WERI-Rb-1 (cell line): Measurements from ENCODE around the gene RGS4.

ENCODE experiments used
- DNase-seq: peaks from one replicate; pipeline ENCODE4 v3.0.0-alpha.2; 2020
- H3K27ac ChIP-seq: fragments of 250-450 bp; sonication (Bioruptor Pico); 2 replicates; pipeline ENCODE4 v1.5.1; 2020; ENCODE audit warnings: mild to moderate bottlenecking, moderate library complexity
- H3K27me3 ChIP-seq: fragments of 250-450 bp; sonication (Bioruptor Pico); 2 replicates; pipeline ENCODE4 v1.5.1; 2021; ENCODE audit warnings: mild to moderate bottlenecking, low read depth, moderate library complexity; ENCODE audit not compliant: insufficient read depth, severe bottlenecking
- H3K36me3 ChIP-seq: fragments of 250-450 bp; sonication (Bioruptor Pico); 2 replicates; pipeline ENCODE4 v1.5.1; 2020; ENCODE audit warnings: mild to moderate bottlenecking, moderate library complexity
- H3K4me3 ChIP-seq: 2 replicates; pipeline ENCODE4 v1.5.1; 2011; ENCODE audit warnings: low read depth, mild to moderate bottlenecking, control low read depth, low read length
- H3K9me3 ChIP-seq: fragments of 250-450 bp; sonication (Bioruptor Pico); 2 replicates; pipeline ENCODE4 v1.5.1; 2021; ENCODE audit warnings: mild to moderate bottlenecking, moderate library complexity; ENCODE audit not compliant: severe bottlenecking
- TF ChIP-seq, protein P1 (sequence below): IDR thresholded peaks from 2 replicates; pipeline ENCODE4 v1.5.1; 2011; ENCODE audit warnings: low read depth, mild to moderate bottlenecking, control low read depth, inconsistent platforms, low read length

Gene RGS4

GRCh38 chr1:163068716-163069115, 445 bp upstream of the RGS4 start:
- no peak overlapping the region for H3K4me3 ChIP-seq
- no peaks in the 10 kb centered on the region for H3K27me3 ChIP-seq
- no peak for DNase-seq
- H3K27ac ChIP-seq = no peak overlapping the region
- TF ChIP-seq, protein P1, sequence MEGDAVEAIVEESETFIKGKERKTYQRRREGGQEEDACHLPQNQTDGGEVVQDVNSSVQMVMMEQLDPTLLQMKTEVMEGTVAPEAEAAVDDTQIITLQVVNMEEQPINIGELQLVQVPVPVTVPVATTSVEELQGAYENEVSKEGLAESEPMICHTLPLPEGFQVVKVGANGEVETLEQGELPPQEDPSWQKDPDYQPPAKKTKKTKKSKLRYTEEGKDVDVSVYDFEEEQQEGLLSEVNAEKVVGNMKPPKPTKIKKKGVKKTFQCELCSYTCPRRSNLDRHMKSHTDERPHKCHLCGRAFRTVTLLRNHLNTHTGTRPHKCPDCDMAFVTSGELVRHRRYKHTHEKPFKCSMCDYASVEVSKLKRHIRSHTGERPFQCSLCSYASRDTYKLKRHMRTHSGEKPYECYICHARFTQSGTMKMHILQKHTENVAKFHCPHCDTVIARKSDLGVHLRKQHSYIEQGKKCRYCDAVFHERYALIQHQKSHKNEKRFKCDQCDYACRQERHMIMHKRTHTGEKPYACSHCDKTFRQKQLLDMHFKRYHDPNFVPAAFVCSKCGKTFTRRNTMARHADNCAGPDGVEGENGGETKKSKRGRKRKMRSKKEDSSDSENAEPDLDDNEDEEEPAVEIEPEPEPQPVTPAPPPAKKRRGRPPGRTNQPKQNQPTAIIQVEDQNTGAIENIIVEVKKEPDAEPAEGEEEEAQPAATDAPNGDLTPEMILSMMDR = no peak
- no peaks in the 10 kb centered on the region for H3K36me3 ChIP-seq
- no peaks in the 10 kb centered on the region for H3K9me3 ChIP-seq

DNA sequence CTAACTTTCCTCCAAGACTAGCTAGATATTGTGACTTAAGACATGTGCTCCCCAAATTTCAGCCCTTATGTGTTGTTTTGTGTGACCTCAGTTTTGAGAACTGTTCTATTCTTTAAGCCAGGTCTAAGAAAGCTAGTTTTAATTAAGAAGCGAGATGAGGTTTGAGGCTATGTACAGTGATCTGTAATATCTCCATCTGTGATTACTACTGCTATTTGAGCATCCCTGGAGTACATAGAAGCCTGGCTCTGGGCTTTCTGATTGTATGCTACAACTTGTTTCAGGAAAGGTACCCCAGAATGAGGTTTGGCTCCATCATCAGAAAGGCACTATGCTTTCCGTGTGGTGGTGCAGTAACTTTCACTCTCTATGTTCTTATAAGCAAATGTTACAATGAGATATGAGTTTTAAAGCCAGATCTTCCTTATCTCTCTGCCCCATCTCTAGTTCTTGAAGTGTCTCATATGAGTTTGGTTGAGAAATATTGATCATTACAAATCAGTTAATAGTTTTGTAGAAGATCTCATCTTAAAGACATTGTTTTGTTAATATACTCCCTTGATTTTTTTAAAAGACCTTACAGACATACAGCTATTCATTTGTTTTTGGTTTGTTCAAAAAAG, 605 bp downstream of the RGS4 start:
- TF ChIP-seq, protein P1 = no peak
- H3K36me3 ChIP-seq = no peaks in the 10 kb centered on the region
- H3K27me3 ChIP-seq = no peaks in the 10 kb centered on the region
- no peak overlapping the region for H3K27ac ChIP-seq
- no peaks in the 10 kb centered on the region for H3K9me3 ChIP-seq
- H3K4me3 ChIP-seq = no peak overlapping the region
- DNase-seq = no peak

DNA sequence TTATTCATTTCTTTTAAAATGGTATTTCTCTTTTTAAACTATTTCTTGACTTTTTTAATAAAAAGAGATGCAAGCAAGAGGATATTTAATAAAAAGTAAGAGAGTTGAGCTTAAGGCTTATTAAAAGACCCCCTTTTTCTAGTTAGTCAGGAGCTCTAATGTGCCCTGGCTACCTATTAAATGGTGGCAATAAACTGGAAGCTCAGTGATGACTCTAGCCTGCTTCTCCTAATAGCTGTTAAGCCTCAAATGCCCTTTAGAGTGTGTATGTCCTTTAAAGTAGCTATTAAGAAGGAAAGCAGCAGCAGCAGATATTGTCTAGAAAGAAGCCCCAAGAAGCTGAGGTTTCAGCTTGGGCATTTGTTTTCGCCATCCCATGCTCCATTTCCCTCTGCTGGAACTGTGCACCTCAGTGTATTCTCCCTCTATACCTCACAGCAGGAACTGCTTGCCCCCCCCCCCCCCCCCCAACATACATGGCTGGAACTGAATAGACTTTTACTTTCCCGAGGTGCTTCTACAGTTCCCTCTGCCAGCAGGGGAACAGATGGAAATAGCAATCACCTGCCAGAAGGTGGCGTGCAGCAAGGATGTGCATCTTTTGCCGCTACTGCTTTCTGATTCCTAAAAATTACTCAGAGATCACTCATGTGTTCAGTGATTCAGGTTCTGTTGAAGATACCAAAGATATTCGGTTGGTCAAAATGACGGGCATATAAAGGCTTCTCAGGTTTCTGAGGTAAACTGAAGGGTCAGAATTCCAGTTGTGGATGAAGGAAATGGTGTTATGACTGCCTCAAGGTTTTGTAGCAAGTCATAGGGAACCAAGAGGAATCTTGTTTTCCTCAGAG, 2.5 kb downstream of the RGS4 start:
- Histone ChIP-seq H3K4me3 (no peak overlapping the region), H3K9me3 (no peaks in the 10 kb centered on the region), H3K27ac (no peak overlapping the region), H3K36me3 (no peaks in the 10 kb centered on the region), H3K27me3 (no peaks in the 10 kb centered on the region)
- DNase-seq = peak; percentile 85
- TF ChIP-seq, protein P1 = peak; percentile 96

DNA sequence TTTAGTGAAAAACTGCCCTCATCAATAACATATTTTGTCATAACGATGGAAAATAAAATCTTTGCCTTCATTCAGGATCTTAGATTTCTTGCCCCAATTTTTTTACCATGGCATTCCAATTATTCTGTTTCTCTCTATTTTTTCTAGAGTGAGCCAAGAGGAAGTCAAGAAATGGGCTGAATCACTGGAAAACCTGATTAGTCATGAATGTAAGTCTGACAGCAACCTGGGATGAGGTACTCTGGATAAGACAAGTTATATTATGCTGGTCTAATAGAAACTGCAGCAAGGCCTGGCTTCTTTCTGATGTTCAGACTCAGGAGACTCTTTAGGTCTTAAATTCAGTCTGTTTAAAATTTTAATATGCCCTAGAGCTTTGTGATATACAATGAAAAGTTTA, 3.5 kb downstream of the RGS4 start:
- Histone ChIP-seq H3K4me3 (no peak overlapping the region), H3K27ac (no peak overlapping the region), H3K36me3 (no peaks in the 10 kb centered on the region), H3K9me3 (no peaks in the 10 kb centered on the region), H3K27me3 (no peaks in the 10 kb centered on the region)
- TF ChIP-seq, protein P1 = no peak
- no peak for DNase-seq

DNA sequence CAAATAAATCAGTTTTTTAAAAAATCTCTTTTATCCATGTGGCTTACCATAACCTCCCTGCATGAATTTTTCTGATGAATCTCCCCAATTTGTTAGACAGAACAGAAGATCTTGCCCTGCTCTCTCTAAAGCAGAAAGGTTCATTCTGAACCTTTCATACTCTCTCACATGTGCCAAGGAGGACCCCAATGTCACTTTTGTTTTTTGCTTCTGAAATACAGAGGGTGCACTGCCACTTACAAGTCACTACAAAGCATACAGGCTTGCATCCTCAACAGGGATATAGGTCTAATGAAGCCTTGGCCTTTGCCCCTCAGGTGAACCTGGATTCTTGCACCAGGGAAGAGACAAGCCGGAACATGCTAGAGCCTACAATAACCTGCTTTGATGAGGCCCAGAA, 4.8 kb downstream of the RGS4 start:
- TF ChIP-seq, protein P1 = no peak
- Histone ChIP-seq H3K9me3 (no peaks in the 10 kb centered on the region), H3K4me3 (no peak overlapping the region), H3K27ac (no peak overlapping the region), H3K36me3 (no peaks in the 10 kb centered on the region), H3K27me3 (no peaks in the 10 kb centered on the region)
- no peak for DNase-seq
